ENCODE results near the gene GALNT18.

DNA sequence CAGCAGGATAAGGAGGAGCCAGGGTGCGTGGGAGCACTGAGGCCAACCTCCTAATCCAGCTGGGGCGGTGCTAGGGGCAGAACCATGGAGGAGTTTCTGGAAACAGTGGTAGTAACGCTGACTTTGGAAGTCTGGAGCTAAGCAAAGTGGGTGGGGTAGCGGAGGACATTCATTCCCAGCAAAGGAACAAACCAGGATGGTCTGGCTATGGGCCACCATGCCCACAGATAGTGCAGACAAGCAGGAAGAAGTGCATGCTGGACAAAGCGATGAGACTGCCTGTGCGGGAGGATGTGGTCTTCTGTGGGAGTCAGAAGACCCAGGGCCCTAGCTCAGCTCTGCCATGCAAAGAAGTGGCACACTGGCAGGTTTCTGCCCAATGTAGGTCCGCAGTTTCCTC is 197.1 kb downstream of the GALNT18 start:
- TF ChIP-seq, protein P1, sequence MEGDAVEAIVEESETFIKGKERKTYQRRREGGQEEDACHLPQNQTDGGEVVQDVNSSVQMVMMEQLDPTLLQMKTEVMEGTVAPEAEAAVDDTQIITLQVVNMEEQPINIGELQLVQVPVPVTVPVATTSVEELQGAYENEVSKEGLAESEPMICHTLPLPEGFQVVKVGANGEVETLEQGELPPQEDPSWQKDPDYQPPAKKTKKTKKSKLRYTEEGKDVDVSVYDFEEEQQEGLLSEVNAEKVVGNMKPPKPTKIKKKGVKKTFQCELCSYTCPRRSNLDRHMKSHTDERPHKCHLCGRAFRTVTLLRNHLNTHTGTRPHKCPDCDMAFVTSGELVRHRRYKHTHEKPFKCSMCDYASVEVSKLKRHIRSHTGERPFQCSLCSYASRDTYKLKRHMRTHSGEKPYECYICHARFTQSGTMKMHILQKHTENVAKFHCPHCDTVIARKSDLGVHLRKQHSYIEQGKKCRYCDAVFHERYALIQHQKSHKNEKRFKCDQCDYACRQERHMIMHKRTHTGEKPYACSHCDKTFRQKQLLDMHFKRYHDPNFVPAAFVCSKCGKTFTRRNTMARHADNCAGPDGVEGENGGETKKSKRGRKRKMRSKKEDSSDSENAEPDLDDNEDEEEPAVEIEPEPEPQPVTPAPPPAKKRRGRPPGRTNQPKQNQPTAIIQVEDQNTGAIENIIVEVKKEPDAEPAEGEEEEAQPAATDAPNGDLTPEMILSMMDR (IDR thresholded peaks at IDR 0.05), result no peak
- no peak for TF ChIP-seq POLR2A (IDR thresholded peaks at IDR 0.05)

All from ovary (tissue), 3 donors.